ENCODE measurements around the gene SCAMP5.

SCAMP5 gene

GRCh38 chr15:74978077-74978476 is 17.3 kb upstream of the SCAMP5 start:
- DNase-seq = no peak

GRCh38 chr15:74978503-74978902 is 16.9 kb upstream of the SCAMP5 start:
- DNase-seq = peak; percentile 20

GRCh38 chr15:74982183-74982582 is 13.2 kb upstream of the SCAMP5 start:
- no peak for DNase-seq

GRCh38 chr15:74983725-74984231 is 11.6 kb upstream of the SCAMP5 start:
- DNase-seq = no peak

- DNase-seq = peak; percentile 22
Observed at GRCh38 chr15:74988007-74988800, 7.2 kb upstream of the SCAMP5 start.

GRCh38 chr15:74989527-74989926 is 5.8 kb upstream of the SCAMP5 start:
- no peak for DNase-seq

GRCh38 chr15:74992619-74993018 is 2.7 kb upstream of the SCAMP5 start:
- no peak for DNase-seq

GRCh38 chr15:74994236-74994635 is 1.1 kb upstream of the SCAMP5 start:
- no peak for DNase-seq

GRCh38 chr15:74994685-74995084 is 678 bp upstream of the SCAMP5 start:
- no peak for DNase-seq

GRCh38 chr15:74995779-74996765 is 709 bp downstream of the SCAMP5 start:
- DNase-seq = no peak

- DNase-seq = no peak
Observed at GRCh38 chr15:74997141-74997540, 1.8 kb downstream of the SCAMP5 start.

GRCh38 chr15:74997543-74997942 is 2.2 kb downstream of the SCAMP5 start:
- no peak for DNase-seq

GRCh38 chr15:75001310-75001709 is 5.9 kb downstream of the SCAMP5 start:
- no peak for DNase-seq

- no peak for DNase-seq
Observed at GRCh38 chr15:75002398-75002797, 7.0 kb downstream of the SCAMP5 start.

- no peak for DNase-seq
Observed at GRCh38 chr15:75007216-75007615, 11.9 kb downstream of the SCAMP5 start.

GRCh38 chr15:75008221-75008625 is 12.9 kb downstream of the SCAMP5 start:
- DNase-seq = no peak

- DNase-seq = no peak
Observed at GRCh38 chr15:75008629-75009326, 13.4 kb downstream of the SCAMP5 start.

GRCh38 chr15:75016431-75016830 is 21.1 kb downstream of the SCAMP5 start:
- no peak for DNase-seq

- DNase-seq = no peak
Observed at GRCh38 chr15:75019916-75020315, 24.6 kb downstream of the SCAMP5 start.

GRCh38 chr15:75021341-75021740 is 26.0 kb downstream of the SCAMP5 start:
- no peak for DNase-seq

- DNase-seq = no peak
Observed at GRCh38 chr15:75022783-75023180, 27.4 kb downstream of the SCAMP5 start.

- peak; percentile 91 for DNase-seq
Observed at GRCh38 chr15:75023181-75023871, 28.0 kb downstream of the SCAMP5 start, which contains the start of gene PPCDC. TSS of gene PPCDC (plus strand) at chr15:75023590. CDS start at chr15:75028319, 4,729 bp downstream.

Measured in activated CD4-positive, alpha-beta T cell treated with anti-CD3 and anti-CD28 coated beads, Interleukin-2, amount 50 U/mL, for 1 hour (primary cell).